ACC112 (cell line): ENCODE data around the gene CDH6.

Experiments
- H2AFZ ChIP-seq: fragments of 200-600 bp; sonication (generic); one replicate; pipeline ENCODE4 v1.6.0; 2017; ENCODE audit warnings: antibody characterized with exemption, low read length; ENCODE audit not compliant: unreplicated experiment
- H3K27ac ChIP-seq: fragments of 200-600 bp; sonication (generic); 2 replicates; pipeline ENCODE4 v1.5.1; 2014; ENCODE audit warnings: low read depth, mild to moderate bottlenecking, antibody characterized with exemption, low read length, moderate library complexity
- H3K27me3 ChIP-seq: fragments of 200-600 bp; sonication (generic); 2 replicates; pipeline ENCODE4 v1.6.1; 2014; ENCODE audit warnings: mild to moderate bottlenecking, antibody characterized with exemption, low read length, moderate library complexity, mixed read lengths; ENCODE audit not compliant: insufficient read depth
- H3K36me3 ChIP-seq: fragments of 200-600 bp; sonication (generic); 2 replicates; pipeline ENCODE4 v1.6.1; 2016; ENCODE audit warnings: mild to moderate bottlenecking, antibody characterized with exemption, low read length, moderate library complexity, mixed read lengths; ENCODE audit not compliant: insufficient read depth
- H3K4me1 ChIP-seq: fragments of 200-600 bp; sonication (generic); one replicate; pipeline ENCODE4 v1.6.1; 2016; ENCODE audit warnings: low read length, mixed read lengths; ENCODE audit not compliant: insufficient read depth, unreplicated experiment, control insufficient read depth
- H3K4me3 ChIP-seq: fragments of 200-600 bp; sonication (generic); 2 replicates; pipeline ENCODE4 v1.5.1; 2014; ENCODE audit warnings: mild to moderate bottlenecking, low read depth, low read length
- H3K79me2 ChIP-seq: fragments of 200-600 bp; sonication (generic); one replicate; pipeline ENCODE4 v1.6.0; 2016; ENCODE audit warnings: low read length; ENCODE audit not compliant: control insufficient read depth, unreplicated experiment, insufficient read depth

Gene CDH6

GRCh38 chr5:31221001-31221400 is 27.5 kb downstream of the CDH6 start:
- Histone ChIP-seq H3K27ac (no peak overlapping the region), H2AFZ (no peak overlapping the region), H3K79me2 (no peaks in the 10 kb centered on the region), H3K27me3 (no peaks in the 10 kb centered on the region), H3K4me3 (no peak overlapping the region), H3K36me3 (no peaks in the 10 kb centered on the region), H3K4me1 (no peaks in the 10 kb centered on the region)

- no peaks in the 10 kb centered on the region for H3K4me1 ChIP-seq
- no peak overlapping the region for H2AFZ ChIP-seq
- H3K79me2 ChIP-seq: no peaks in the 10 kb centered on the region
- H3K27ac ChIP-seq: peak overlapping the region; percentile 28; the same call in 1 of the 2 replicates
- H3K4me3 ChIP-seq: no peak overlapping the region
- H3K36me3 ChIP-seq: no peaks in the 10 kb centered on the region
- H3K27me3 ChIP-seq: no peaks in the 10 kb centered on the region
Measured at GRCh38 chr5:31225118-31225517, 31.6 kb downstream of the CDH6 start.

- no peaks in the 10 kb centered on the region for H3K79me2 ChIP-seq
- no peaks in the 10 kb centered on the region for H3K36me3 ChIP-seq
- 0 out of 2 replicates have a peak overlapping the region, but pooled peaks have one; percentile 28 for H3K27ac ChIP-seq
- H3K4me1 ChIP-seq: peaks cover 4% of the 10 kb centered on the region
- H3K27me3 ChIP-seq: no peaks in the 10 kb centered on the region
- no peak overlapping the region for H2AFZ ChIP-seq
- H3K4me3 ChIP-seq: no peak overlapping the region
Measured at GRCh38 chr5:31225613-31226012, 32.1 kb downstream of the CDH6 start.

- H3K27me3 ChIP-seq: no peaks in the 10 kb centered on the region
Measured at GRCh38 chr5:31226651-31227050, 33.2 kb downstream of the CDH6 start.

GRCh38 chr5:31229266-31229665 is 35.8 kb downstream of the CDH6 start:
- Histone ChIP-seq H3K4me3 (no peak overlapping the region), H3K79me2 (no peaks in the 10 kb centered on the region), H2AFZ (no peak overlapping the region), H3K4me1 (peaks cover 21% of the 10 kb centered on the region), H3K27me3 (no peaks in the 10 kb centered on the region), H3K27ac (no peak overlapping the region), H3K36me3 (no peaks in the 10 kb centered on the region)

More at GRCh38 chr5:31226651-31227050, 33.2 kb downstream of the CDH6 start:
- Histone ChIP-seq H3K4me3 (no peak overlapping the region), H2AFZ (no peak overlapping the region), H3K36me3 (no peaks in the 10 kb centered on the region), H3K4me1 (peaks cover 14% of the 10 kb centered on the region), H3K27ac (no peak overlapping the region), H3K79me2 (no peaks in the 10 kb centered on the region)

GRCh38 chr5:31231177-31231838 is 37.8 kb downstream of the CDH6 start:
- peak overlapping the region; percentile 97 for H2AFZ ChIP-seq
- peak overlapping the region; percentile 8; the same call in 1 of the 2 replicates for H3K27ac ChIP-seq
- H3K36me3 ChIP-seq: no peaks in the 10 kb centered on the region
- peak overlapping the region; percentile 55 for H3K4me3 ChIP-seq
- peaks cover 21% of the 10 kb centered on the region for H3K4me1 ChIP-seq
- no peaks in the 10 kb centered on the region for H3K79me2 ChIP-seq
- no peaks in the 10 kb centered on the region for H3K27me3 ChIP-seq

GRCh38 chr5:31232273-31232888 is 38.9 kb downstream of the CDH6 start:
- H3K79me2 ChIP-seq: no peaks in the 10 kb centered on the region
- no peak overlapping the region for H3K4me3 ChIP-seq
- peak overlapping the region; percentile 97 for H2AFZ ChIP-seq
- no peaks in the 10 kb centered on the region for H3K36me3 ChIP-seq
- no peak overlapping the region for H3K27ac ChIP-seq
- peaks cover 21% of the 10 kb centered on the region for H3K4me1 ChIP-seq
- H3K27me3 ChIP-seq: no peaks in the 10 kb centered on the region

GRCh38 chr5:31235381-31235780 is 41.9 kb downstream of the CDH6 start:
- Histone ChIP-seq H3K4me3 (no peak overlapping the region), H3K4me1 (peaks cover 19% of the 10 kb centered on the region), H3K27me3 (no peaks in the 10 kb centered on the region), H3K36me3 (no peaks in the 10 kb centered on the region), H3K79me2 (no peaks in the 10 kb centered on the region), H2AFZ (no peak overlapping the region), H3K27ac (no peak overlapping the region)

GRCh38 chr5:31236339-31236738 is 42.9 kb downstream of the CDH6 start:
- H3K4me3 ChIP-seq: no peak overlapping the region
- H3K36me3 ChIP-seq: no peaks in the 10 kb centered on the region
- H3K79me2 ChIP-seq: no peaks in the 10 kb centered on the region
- H2AFZ ChIP-seq: no peak overlapping the region
- H3K27me3 ChIP-seq: no peaks in the 10 kb centered on the region
- peaks cover 10% of the 10 kb centered on the region for H3K4me1 ChIP-seq
- H3K27ac ChIP-seq: no peak overlapping the region

GRCh38 chr5:31237174-31237573 is 43.7 kb downstream of the CDH6 start:
- peaks cover 1% of the 10 kb centered on the region for H3K4me1 ChIP-seq
- H3K27ac ChIP-seq: no peak overlapping the region
- no peaks in the 10 kb centered on the region for H3K27me3 ChIP-seq
- H3K4me3 ChIP-seq: no peak overlapping the region
- H3K79me2 ChIP-seq: no peaks in the 10 kb centered on the region
- no peak overlapping the region for H2AFZ ChIP-seq
- H3K36me3 ChIP-seq: no peaks in the 10 kb centered on the region

- Histone ChIP-seq H2AFZ (no peak overlapping the region), H3K27me3 (no peaks in the 10 kb centered on the region), H3K4me1 (no peaks in the 10 kb centered on the region), H3K36me3 (no peaks in the 10 kb centered on the region), H3K4me3 (no peak overlapping the region), H3K27ac (no peak overlapping the region), H3K79me2 (no peaks in the 10 kb centered on the region)
Measured at GRCh38 chr5:31238497-31238896, 45.0 kb downstream of the CDH6 start.
